Measurements from ENCODE around the gene ZNF330.
A peak's percentile ranks its signal among the peaks of the same experiment; 100 is the strongest.
"Not testable (repeated sequence)": the region's sequence is repeated elsewhere in the genome, so short reads cannot be mapped to it uniquely, and the experiment has no call there.

ZNF330 gene

GRCh38 chr4:141220691-141221659 is at the start of gene ZNF330:
Gene ZNF330 (plus strand): TSS chr4:141220895. CDS start chr4:141222372, 1,477 bp downstream.
- in situ Hi-C loops (cut with MboI; ENCODE audit: low pct_unique_long_range_greater_than_20kb, low sequenced_read_pairs): no loop called here
- peak; percentile 91 for DNase-seq

GRCh38 chr4:141174457-141174856 is 46.2 kb upstream of the ZNF330 start:
- DNase-seq: no peak
- in situ Hi-C loops (cut with MboI; ENCODE audit: low pct_unique_long_range_greater_than_20kb, low sequenced_read_pairs): no loop called here

- no peak for DNase-seq
- in situ Hi-C loops (cut with MboI; ENCODE audit: low pct_unique_long_range_greater_than_20kb, low sequenced_read_pairs): no loop called here
These were observed 43.5 kb upstream of the ZNF330 start for GRCh38 chr4:141177171-141177570.

- DNase-seq: no peak
- in situ Hi-C loops (cut with MboI; ENCODE audit: low pct_unique_long_range_greater_than_20kb, low sequenced_read_pairs): no loop called here
These were observed 41.0 kb upstream of the ZNF330 start for GRCh38 chr4:141179474-141180373.

- in situ Hi-C loops (cut with MboI; ENCODE audit: low pct_unique_long_range_greater_than_20kb, low sequenced_read_pairs): no loop called here
- DNase-seq: no peak
These were observed 39.5 kb upstream of the ZNF330 start for GRCh38 chr4:141180991-141181761.

- DNase-seq; in situ Hi-C loops (cut with MboI; ENCODE audit: low pct_unique_long_range_greater_than_20kb, low sequenced_read_pairs): not testable (repeated sequence)
These were observed 37.2 kb upstream of the ZNF330 start for GRCh38 chr4:141183491-141183890.

- no peak for DNase-seq
- in situ Hi-C loops (cut with MboI; ENCODE audit: low pct_unique_long_range_greater_than_20kb, low sequenced_read_pairs): no loop called here
These were observed 28.1 kb upstream of the ZNF330 start for GRCh38 chr4:141192564-141192963.

- in situ Hi-C loops (cut with MboI; ENCODE audit: low pct_unique_long_range_greater_than_20kb, low sequenced_read_pairs): no loop called here
- no peak for DNase-seq
These were observed 27.1 kb upstream of the ZNF330 start for GRCh38 chr4:141193516-141194034.

- DNase-seq: no peak
- in situ Hi-C loops (cut with MboI; ENCODE audit: low pct_unique_long_range_greater_than_20kb, low sequenced_read_pairs): no loop called here
These were observed 25.5 kb upstream of the ZNF330 start for GRCh38 chr4:141195095-141195707.

GRCh38 chr4:141196227-141196933 is 24.3 kb upstream of the ZNF330 start:
- in situ Hi-C loops (cut with MboI; ENCODE audit: low pct_unique_long_range_greater_than_20kb, low sequenced_read_pairs): no loop called here
- no peak for DNase-seq

GRCh38 chr4:141207961-141208360 is 12.7 kb upstream of the ZNF330 start:
- in situ Hi-C loops (cut with MboI; ENCODE audit: low pct_unique_long_range_greater_than_20kb, low sequenced_read_pairs): no loop called here
- no peak for DNase-seq

GRCh38 chr4:141210168-141210567 is 10.5 kb upstream of the ZNF330 start:
- no peak for DNase-seq
- in situ Hi-C loops (cut with MboI; ENCODE audit: low pct_unique_long_range_greater_than_20kb, low sequenced_read_pairs): no loop called here

- in situ Hi-C loops (cut with MboI; ENCODE audit: low pct_unique_long_range_greater_than_20kb, low sequenced_read_pairs): no loop called here
- DNase-seq: no peak
These were observed 7.1 kb upstream of the ZNF330 start for GRCh38 chr4:141213550-141213991.

- in situ Hi-C loops (cut with MboI; ENCODE audit: low pct_unique_long_range_greater_than_20kb, low sequenced_read_pairs): no loop called here
- DNase-seq: no peak
These were observed 5.7 kb upstream of the ZNF330 start for GRCh38 chr4:141215030-141215429.

GRCh38 chr4:141216002-141216761 is 4.5 kb upstream of the ZNF330 start:
- in situ Hi-C loops (cut with MboI; ENCODE audit: low pct_unique_long_range_greater_than_20kb, low sequenced_read_pairs): no loop called here
- no peak for DNase-seq

GRCh38 chr4:141220271-141220670 is 424 bp upstream of the ZNF330 start:
- DNase-seq: no peak
- in situ Hi-C loops (cut with MboI; ENCODE audit: low pct_unique_long_range_greater_than_20kb, low sequenced_read_pairs): no loop called here

GRCh38 chr4:141223418-141223817 is 2.7 kb downstream of the ZNF330 start:
- no peak for DNase-seq
- in situ Hi-C loops (cut with MboI; ENCODE audit: low pct_unique_long_range_greater_than_20kb, low sequenced_read_pairs): no loop called here
